ENCODE data around the gene DNAJC6. TPM values are rescaled to one million over a fixed set of nuclear protein-coding genes. Genes with fewer than 3 reads are reported as not detected.

DNAJC6 gene
- total and polyA plus RNA-seq, 2 of the 13 experiments (the other 11 are each of a cell fraction or from before 2014, with no cell fraction given) = 1.0 to 1.6 TPM

GRCh38 chr1:65449214-65449823 is 140.0 kb downstream of the DNAJC6 start:
- POLR2A ChIA-PET = interaction anchor here (1.2 kb wide), 1 partner anchor 18 kb away, joined by 3 read pairs; no protein-coding TSS in a partner anchor
- Histone ChIP-seq H3K27me3 (ENCODE audit: control insufficient read depth in 1 of 2, insufficient read depth in 2 of 2, low read length in 2 of 2) (no peaks in the 10 kb centered on the region), H3K79me2 (ENCODE audit: insufficient read depth, low read length) (no peaks in the 10 kb centered on the region), H3K36me3 (replicated peaks in 1 of 2; ENCODE audit: control insufficient read depth in 1 of 2, insufficient read depth in 2 of 2, low read length in 2 of 2) (no peaks in the 10 kb centered on the region), H3K4me1 (ENCODE audit: insufficient read depth, low read length) (no peaks in the 10 kb centered on the region), H3K27ac (ENCODE audit: extremely low read length, insufficient read depth, low read length) (no peak overlapping the region), H3K9me3 (ENCODE audit: low read length) (no peaks in the 10 kb centered on the region), H3K4me2 (ENCODE audit: low read depth, low read length) (no peak overlapping the region), H2AFZ (ENCODE audit: low read length) (no peak overlapping the region), H3K4me3 (replicated peaks in 1 of 3; ENCODE audit: insufficient read depth in 1 of 3, low read depth in 2 of 3, low read length in 3 of 3) (no peak overlapping the region), H3K9ac (ENCODE audit: insufficient read depth, low read depth, low read length) (no peak overlapping the region), H4K20me1 (ENCODE audit: insufficient read depth, low read length) (no peaks in the 10 kb centered on the region)
- no peak for DNase-seq (ENCODE audit: low spot score)
- peak; percentile 86 for ATAC-seq
- TF ChIP-seq STAG1 (CRISPR knock-in tag; IDR thresholded peaks at IDR 0.05) (peak; percentile 23; the same call in 1 of the 2 replicates), MAFK (conservative IDR thresholded peaks at IDR 0.05 in 1 of 2, IDR thresholded peaks at IDR 0.05 in 1 of 2; ENCODE audit: low read length in 2 of 2) (0 out of 4 replicates have a peak, but pooled peaks of 1 of the 2 experiments have one; percentile 3), CTCF (CRISPR knock-in tag; IDR thresholded peaks at IDR 0.05) (peak; percentile 40), SMC3 (IDR thresholded peaks at IDR 0.05; ENCODE audit: low read length) (peak; percentile 23; the same call in 1 of the 2 replicates), ZNF687 (CRISPR knock-in tag; IDR thresholded peaks at IDR 0.05) (0 out of 2 replicates have a peak, but pooled peaks have one; percentile 13), FOXO1 (CRISPR knock-in tag; IDR thresholded peaks at IDR 0.05) (no peak), ZNF33B (CRISPR knock-in tag; IDR thresholded peaks at IDR 0.05) (no peak), KAT2B (IDR thresholded peaks at IDR 0.05; ENCODE audit: borderline replicate concordance, low read depth, low read length) (peak; percentile 88), MBD4 (IDR thresholded peaks at IDR 0.05; ENCODE audit: borderline replicate concordance, low read length) (no peak)
- TF ChIP-seq, protein P1, sequence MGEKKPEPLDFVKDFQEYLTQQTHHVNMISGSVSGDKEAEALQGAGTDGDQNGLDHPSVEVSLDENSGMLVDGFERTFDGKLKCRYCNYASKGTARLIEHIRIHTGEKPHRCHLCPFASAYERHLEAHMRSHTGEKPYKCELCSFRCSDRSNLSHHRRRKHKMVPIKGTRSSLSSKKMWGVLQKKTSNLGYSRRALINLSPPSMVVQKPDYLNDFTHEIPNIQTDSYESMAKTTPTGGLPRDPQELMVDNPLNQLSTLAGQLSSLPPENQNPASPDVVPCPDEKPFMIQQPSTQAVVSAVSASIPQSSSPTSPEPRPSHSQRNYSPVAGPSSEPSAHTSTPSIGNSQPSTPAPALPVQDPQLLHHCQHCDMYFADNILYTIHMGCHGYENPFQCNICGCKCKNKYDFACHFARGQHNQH (CRISPR knock-in tag; IDR thresholded peaks at IDR 0.05) = no peak
- WGBS (ENCODE audit: low lambda C conversion rate) = 55% methylated on average over 2 of the region's 4 CpGs
- in situ Hi-C loops (cut with HindIII; ENCODE audit: extremely low pct_ligation_motif_present, low pct_unique_long_range_greater_than_20kb) = loop anchor here (25.0 kb wide), 1 partner anchor 238 kb away; no protein-coding TSS in a partner anchor
- CTCF ChIA-PET (ENCODE audit: low intra/inter-chr PET ratio, low total read pairs) = no interaction called here
- no peak for FAIRE-seq
- intact Hi-C loops (cut with micrococcal nuclease; ENCODE audit: unreplicated experiment) = no loop called here
- BruUV-seq (replicated peaks) = no TSS peak
